ENCODE data around the gene PITPNC1.
"Not testable (repeated sequence)": the region's sequence is repeated elsewhere in the genome, so short reads cannot be mapped to it uniquely, and the experiment has no call there.

PITPNC1 gene

DNA sequence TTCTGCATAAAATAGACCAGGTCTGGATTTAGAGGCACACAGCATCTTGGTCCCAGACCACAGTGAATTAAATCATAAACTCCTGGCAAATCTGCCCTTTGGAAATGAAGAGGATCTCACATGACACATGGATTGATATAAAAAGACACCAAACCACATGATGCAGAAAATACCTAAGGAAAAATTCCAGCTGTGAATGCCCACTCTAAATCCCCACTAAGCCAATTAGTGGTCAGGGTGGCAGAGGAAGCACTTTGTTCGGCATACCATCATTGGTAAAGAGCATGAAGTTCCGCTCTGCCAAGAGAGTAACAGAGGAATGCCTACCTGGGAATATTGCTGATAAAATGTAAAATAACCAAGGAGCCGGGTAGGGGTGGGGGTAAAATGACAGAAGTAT, 308.3 kb downstream of the PITPNC1 start:
- no peak for DNase-seq (ENCODE audit: low read depth in 2 of 2)

DNA sequence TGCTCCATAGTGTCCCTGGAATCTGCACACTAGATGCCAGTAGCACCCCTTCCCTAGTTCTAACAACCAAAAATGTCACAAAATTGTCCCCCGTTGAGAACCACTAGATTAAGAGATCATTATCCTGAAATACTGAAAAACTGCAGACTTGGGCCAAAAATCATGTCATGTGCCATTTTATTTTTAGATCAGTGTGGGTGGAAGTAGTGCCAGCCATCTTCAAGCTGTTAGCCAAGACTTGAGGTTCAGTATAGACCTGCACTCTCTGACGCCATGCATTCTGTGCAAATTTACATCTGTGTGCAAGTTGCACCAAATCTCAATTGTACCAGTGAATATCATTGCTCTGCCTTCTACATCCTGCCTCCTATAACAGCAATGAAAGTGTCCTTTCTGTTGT, 309.2 kb downstream of the PITPNC1 start:
- DNase-seq (ENCODE audit: low read depth in 2 of 2): no peak

GRCh38 chr17:67687511-67687910, 310.4 kb downstream of the PITPNC1 start:
- no peak for DNase-seq (ENCODE audit: low read depth in 2 of 2)

DNA sequence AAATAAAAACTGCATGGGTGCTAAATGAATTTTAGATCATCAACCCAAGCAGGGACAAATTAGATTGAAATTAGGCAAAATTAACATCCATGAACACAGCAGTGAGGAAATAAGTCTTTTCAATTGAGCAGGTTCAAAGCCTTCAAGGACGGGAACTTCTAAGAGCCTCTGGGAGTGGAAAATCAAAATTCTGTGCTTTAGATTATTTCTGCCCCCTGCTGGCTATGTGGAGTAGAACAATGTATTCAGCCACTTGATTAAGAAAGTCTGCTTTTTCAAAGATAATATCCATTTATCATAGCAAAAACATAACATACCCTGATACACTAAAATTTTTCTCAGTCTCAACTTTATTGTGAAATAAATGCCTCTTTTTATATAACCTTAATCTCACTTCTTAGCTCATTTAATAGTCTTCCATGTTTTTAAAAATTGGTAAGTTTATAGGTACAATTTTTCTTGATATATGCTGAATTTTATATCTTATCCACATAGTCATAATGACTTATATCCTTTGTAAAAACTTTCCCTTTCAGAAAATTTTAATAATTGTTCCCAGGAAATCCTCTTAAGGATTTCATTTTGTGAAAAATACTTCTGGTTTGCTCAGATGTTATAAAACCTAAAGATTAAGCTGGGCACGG, 312.6 kb downstream of the PITPNC1 start:
- peak in 1 of 2 experiments; percentile 28 for DNase-seq (ENCODE audit: low read depth in 2 of 2)

DNA sequence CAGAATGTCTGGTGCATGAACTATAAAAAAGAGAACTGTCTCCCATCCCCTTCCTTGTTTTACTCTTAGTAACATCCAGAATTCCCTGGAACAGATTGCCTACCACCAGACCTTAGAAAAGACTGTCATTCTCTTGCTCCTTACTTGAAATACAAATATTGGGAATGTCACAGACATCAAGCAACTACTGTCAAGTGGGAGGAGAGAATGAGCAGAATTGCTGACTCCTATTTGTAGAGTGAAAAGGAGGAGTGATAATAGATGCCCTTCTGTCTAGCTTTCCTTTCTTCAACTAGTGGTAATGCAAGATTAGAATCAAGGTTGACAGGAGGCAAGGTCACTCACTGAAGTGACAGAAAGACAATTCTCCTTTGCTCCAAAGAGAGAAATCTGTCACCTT, 316.7 kb downstream of the PITPNC1 start:
- no peak for DNase-seq (ENCODE audit: low read depth in 2 of 2)

GRCh38 chr17:67696347-67696746, 319.3 kb downstream of the PITPNC1 start:
- no peak for DNase-seq (ENCODE audit: low read depth in 2 of 2)

DNA sequence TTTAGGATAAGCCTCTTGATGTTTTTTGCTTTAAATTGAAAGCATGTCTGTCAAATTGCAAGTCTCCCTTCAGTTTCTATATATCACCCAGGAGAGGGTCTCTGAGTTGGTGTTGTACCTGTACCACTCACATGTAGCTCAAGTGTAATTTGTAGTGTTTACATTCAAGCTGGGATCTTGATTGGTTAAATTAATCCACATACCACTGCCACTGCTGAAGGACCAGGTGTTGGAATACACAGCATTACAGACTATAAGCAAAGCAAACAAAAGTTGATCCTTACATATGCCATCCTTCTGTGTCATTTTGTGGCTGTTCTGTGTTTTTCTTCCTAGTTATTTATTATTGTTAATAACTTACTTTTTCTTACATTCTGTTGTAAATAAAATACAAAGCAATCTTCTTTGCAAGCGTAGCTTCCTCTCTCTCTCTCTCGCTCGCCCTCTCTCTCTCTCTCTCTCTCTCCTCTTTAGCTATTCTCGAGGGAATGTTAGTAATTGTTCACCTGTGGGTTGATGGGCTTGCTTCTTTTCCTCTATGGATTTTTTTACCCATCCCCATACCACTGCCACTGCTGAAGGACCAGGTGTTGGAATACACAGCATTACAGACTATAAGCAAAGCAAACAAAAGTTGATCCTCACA, 319.9 kb downstream of the PITPNC1 start:
- no peak for DNase-seq (ENCODE audit: low read depth in 2 of 2)

- DNase-seq (ENCODE audit: low read depth in 2 of 2): no peak
Observed at GRCh38 chr17:67700037-67700724, 323.1 kb downstream of the PITPNC1 start.

DNA sequence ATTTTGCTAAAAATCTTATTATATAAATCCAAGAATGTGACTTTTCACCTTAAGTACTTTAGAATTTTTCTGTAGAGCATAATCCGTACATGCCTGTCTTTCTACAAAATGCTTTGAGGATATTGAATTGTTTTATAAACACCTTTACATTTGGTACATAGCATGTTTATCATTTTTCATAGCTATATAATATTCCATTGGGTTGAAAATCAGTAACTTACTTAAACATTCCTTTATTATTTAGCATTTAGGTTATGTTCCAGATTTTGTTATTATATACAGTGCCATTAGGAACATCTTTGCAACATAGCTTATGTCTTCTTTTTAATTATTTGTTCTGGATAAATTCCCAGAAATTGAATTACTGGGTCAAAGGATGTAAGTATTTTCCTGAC, 323.6 kb downstream of the PITPNC1 start:
- DNase-seq (ENCODE audit: low read depth in 2 of 2): no peak

DNA sequence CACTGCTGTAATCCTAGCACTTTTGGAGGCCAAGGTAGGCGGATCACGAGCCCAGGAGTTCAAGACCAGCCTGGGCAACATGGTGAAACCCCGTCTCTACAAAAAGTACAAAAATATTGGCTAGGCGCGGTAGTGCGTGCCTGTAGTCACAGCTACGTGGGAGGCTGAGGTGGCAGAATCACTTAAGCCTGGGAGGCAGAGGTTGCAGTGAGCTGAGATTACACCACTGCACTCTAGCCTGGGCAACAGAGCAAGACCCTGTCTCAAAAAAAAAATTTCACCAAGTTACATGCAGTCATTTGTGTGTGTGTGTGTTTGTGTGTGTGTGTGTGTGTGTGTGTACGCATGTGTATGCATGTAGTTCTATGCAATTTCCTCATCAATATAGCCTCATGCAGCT, 325.8 kb downstream of the PITPNC1 start:
- not testable (repeated sequence) for DNase-seq (ENCODE audit: low read depth in 2 of 2)

GRCh38 chr17:67707442-67707841, 330.4 kb downstream of the PITPNC1 start:
- no peak for DNase-seq (ENCODE audit: low read depth in 2 of 2)

DNA sequence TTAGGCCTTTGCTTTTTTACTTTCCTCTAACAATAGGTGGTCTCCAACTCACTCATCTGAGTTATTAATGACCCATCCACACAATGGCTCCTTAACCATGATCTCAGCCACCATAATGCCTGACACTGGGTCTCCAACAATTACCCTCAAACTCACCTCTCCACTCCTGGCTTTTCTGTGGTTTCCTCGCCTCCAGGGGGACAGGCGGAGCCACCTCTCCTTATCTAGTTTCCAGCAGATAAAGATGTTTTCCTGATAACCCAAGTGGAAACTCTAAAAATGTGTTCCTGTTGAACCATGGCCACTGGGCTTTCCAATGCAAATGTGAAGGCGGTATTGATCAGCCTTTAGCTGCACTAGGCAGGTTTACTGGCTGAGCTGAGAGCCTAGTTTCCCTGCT, 331.3 kb downstream of the PITPNC1 start:
- no peak for DNase-seq (ENCODE audit: low read depth in 2 of 2)

- DNase-seq (ENCODE audit: low read depth in 2 of 2): no peak
Observed at GRCh38 chr17:67711916-67712315, 334.8 kb downstream of the PITPNC1 start.

- DNase-seq (ENCODE audit: low read depth in 2 of 2): no peak
Observed at GRCh38 chr17:67712375-67712774, 335.3 kb downstream of the PITPNC1 start.

GRCh38 chr17:67713169-67713568, 336.1 kb downstream of the PITPNC1 start:
- no peak for DNase-seq (ENCODE audit: low read depth in 2 of 2)

GRCh38 chr17:67716405-67716798, 339.3 kb downstream of the PITPNC1 start:
- DNase-seq (ENCODE audit: low read depth in 2 of 2): no peak

- DNase-seq (ENCODE audit: low read depth in 2 of 2): no peak
Observed at GRCh38 chr17:67717192-67717623, 340.1 kb downstream of the PITPNC1 start.

DNA sequence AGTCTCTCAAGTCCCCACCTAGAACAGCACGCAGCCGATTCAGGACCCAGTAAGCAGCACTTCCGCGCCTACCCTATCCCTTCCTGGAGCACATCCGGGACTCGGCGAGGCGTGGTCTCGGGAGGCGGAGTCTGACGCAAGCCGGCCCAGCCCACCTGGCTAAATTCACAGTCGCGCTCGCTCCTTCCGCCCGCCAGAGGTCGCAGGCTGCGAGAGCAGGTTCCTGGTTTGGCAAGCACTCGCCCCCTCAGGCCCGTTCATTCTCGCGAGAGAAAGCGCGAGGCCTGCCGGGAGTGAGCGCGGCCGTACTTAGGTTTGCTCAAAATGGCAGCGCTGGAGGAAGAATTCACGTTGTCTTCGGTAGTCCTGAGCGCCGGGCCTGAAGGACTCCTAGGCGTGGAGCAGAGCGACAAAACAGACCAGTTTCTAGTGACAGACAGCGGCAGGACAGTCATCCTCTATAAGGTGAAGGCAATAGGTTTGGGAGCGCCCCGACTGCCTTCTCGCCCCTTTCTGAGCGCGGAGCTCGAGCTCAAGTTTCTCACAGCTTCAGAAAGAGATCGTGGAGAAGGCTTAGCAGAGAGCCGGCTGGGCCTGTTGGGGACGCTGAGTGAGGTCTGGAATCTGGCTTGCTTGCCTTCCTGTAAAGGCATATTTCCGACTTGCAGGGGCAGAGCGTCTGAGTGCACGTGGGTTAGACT, 340.7 kb downstream of the PITPNC1 start, which contains the start of gene NOL11:
NOL11 (plus strand) TSS at position 313 of the 701 bp plus-strand sequence; CDS start at position 325, 12 bp downstream.
- DNase-seq (ENCODE audit: low read depth in 2 of 2): peak; percentile 98 to 99

- peak; percentile 17 to 27 for DNase-seq (ENCODE audit: low read depth in 2 of 2)
Observed at GRCh38 chr17:67718325-67718941, 341.4 kb downstream of the PITPNC1 start.

- no peak for DNase-seq (ENCODE audit: low read depth in 2 of 2)
Observed at GRCh38 chr17:67725373-67725791, 348.3 kb downstream of the PITPNC1 start.

DNA sequence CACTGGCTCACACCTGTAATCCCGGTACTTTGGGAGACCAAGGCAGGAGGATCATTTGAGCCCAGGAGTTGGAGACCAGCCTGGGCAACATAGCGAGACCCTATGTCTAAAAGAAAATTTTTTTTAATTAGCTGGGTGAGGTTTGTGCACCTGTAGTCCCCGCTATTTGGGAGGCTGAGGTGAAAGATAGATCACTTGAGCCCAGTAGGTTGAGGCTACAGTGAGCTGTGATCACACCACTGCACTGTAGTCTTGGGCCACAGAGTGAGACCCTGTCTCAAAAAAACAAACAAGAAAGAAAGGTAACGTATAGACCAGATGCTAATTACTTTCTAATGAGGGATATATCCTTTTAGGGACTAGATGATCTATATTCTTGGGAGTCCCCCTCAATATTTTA, 348.7 kb downstream of the PITPNC1 start:
- no peak for DNase-seq (ENCODE audit: low read depth in 2 of 2)
